Activated CD8-positive, alpha-beta memory T cell treated with anti-CD3 and anti-CD28 coated beads for 36 hours (primary cell): ENCODE data around the gene VPS50. TPM values are rescaled to one million over a fixed set of nuclear protein-coding genes. Genes with fewer than 3 reads are reported as not detected.

Experiments used
- CTCF ChIA-PET: fragments of 350-600 bp; sonication (Branson Sonifier 250); formaldehyde crosslinking; loops from one replicate; lab custom pipeline; 2021; ENCODE audit warnings: antibody characterized with exemption; lab: Charles Lee
- POLR2A ChIA-PET: fragments of 350-600 bp; sonication (Branson Sonifier 250); formaldehyde crosslinking; loops from one replicate; lab custom pipeline; 2021; ENCODE audit warnings: antibody characterized with exemption; lab: Charles Lee
- total RNA-seq, 2 experiments: library from RNA; stranded (reverse); gene quantifications; one replicate each; pipeline ENCODE4 v1.2.3, GENCODE V29; 2021

VPS50 gene
- total RNA-seq, 2 experiments from 2014 or later, result 24.7 to 26.0 TPM

DNA sequence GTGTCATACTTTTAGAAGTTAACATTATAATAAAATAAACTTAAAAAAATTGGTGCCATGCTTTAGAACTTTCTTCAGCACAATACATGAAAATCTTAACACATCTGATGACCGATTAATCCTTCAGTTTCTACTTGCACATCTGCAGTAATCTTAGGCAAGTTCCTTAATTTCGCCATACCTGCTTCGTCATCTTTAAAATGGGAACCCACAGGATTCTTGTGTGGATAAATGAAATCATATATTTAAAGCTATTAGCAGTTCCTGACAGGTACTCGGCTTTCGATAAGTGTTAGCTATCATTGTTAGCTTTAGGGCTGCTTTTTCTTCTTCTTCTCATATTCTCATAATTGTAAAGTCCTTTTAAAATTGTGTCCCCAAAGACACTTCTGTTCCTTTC is 907 bp upstream of the VPS50 start:
- CTCF ChIA-PET, result interaction anchor here (1.3 to 1.6 kb wide), 2 partner anchors 15 to 320 kb away, joined by 3 read pairs; no protein-coding TSS in a partner anchor
- POLR2A ChIA-PET, result interaction anchor here (0.9 kb wide), 1 partner anchor 10 kb away, joined by 5 read pairs; no protein-coding TSS in a partner anchor

DNA sequence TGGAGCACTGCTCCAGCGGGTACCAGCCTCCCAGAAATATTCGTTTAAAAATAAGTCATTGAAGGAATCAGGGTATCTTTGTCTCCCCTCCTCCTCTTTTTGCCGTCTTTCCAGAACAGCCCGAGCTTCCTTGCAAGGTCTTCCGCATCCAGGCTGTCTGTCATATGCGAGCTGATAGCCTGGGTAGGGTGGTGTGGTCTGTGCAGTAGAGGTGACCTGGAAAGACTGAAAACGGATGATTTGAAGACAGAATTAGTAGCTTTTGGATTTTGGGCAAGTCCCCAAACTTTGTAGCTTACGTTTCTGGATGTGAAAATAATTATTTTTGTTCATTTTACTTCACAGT is 480 bp downstream of the VPS50 start:
- POLR2A ChIA-PET, result no interaction called here

GRCh38 chr7:93235541-93235940 is 3.4 kb downstream of the VPS50 start:
- ChIA-PET POLR2A (interaction anchor here (0.6 kb wide), 1 partner anchor 12 kb away, joined by 3 read pairs; no protein-coding TSS in a partner anchor), CTCF (no interaction called here)

More for the DNA sequence above, 480 bp downstream of the VPS50 start:
- CTCF ChIA-PET, result interaction anchor here (1.1 kb wide), 1 partner anchor 115 kb away, joined by 4 read pairs; the partner anchor contains the start of gene SAMD9

DNA sequence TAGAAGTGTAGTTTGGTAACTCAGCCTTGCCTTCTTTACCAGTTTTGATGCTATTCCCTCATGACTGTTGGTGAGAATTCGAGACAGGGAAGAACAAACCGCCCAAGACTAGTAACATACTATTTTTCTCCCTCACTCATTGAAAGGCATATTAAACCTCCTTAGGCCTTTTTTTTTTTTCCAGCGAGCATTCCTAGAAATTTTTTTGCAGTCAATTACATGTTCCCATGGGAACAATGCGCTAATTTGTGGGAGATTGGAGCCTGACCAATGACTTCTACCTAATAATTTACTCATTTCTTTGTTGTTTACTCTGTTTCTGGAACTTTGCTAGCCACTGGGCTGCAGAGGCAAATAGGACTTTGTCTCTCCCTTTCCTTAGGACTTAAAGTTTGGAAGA is 6.0 kb downstream of the VPS50 start:
- CTCF ChIA-PET, result no interaction called here
- POLR2A ChIA-PET, result no interaction called here

DNA sequence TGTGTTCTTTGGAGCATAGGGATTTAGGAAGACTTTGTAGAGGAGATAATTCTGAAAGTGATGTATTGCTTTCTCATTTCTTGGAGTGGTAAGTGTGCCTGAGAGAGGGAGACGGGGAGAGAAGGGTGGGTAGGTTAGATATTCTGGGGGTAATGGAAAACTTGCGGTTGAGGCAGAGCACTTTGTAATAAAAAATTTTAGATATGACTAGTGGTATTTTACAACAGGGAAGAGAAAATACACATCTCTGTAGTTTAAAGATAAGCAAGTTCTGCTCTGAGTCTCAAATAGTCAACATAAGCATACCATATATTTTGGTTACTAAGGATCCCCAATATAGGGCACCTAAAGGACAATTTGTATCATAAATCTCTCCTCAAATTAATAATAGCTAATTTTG is 6.6 kb downstream of the VPS50 start:
- CTCF ChIA-PET, result no interaction called here
- POLR2A ChIA-PET, result no interaction called here

GRCh38 chr7:93239824-93240223 is 7.7 kb downstream of the VPS50 start:
- ChIA-PET CTCF (no interaction called here), POLR2A (interaction anchor here (1.9 kb wide), 1 partner anchor 8 kb away, joined by 5 read pairs; no protein-coding TSS in a partner anchor)

- POLR2A ChIA-PET, result no interaction called here
- CTCF ChIA-PET, result no interaction called here
Measured at GRCh38 chr7:93242106-93242505, 9.9 kb downstream of the VPS50 start.

DNA sequence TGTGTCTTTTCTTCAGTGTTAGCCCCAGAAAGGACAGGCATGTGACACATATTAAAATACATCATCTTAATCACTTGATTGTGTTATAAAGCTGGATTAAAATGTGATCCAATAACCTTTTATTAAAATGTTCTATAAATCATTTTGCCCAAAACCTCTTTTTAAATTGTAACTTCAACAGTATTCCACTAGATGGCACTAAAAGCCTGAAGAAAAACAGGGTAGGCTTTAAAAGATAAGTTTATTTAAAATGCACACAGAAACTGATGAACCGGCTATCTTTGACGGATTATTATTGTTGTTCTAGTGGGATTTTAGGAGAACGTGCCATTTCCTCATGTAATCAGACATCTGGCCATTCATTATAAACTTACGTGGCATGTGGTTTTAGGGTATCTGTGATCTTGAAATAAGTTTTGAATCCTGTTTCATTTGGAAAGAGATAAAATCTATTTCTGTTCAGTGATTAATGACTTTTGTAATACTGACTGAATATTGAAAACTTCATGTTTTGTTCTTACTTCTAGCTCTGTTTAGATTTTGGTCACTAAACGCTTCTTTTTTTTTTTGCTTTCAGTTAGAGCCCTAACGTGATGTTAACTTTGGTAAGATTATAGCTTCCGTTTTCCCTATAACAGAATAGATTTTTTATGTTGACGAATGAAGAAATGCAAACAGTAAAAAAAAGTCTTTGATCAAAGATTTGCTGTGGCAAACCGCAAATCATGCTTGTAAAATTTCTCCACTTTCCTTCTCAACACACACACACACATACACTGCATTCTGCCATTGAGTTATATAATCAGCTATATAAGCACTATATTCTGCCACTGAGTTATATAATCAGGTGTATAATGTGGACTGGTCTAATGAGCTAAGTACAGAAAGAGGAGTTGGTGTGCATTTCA is 13.6 kb downstream of the VPS50 start:
- ChIA-PET CTCF (interaction anchor here (0.7 to 1.3 kb wide), 2 partner anchors 11 to 183 kb away, joined by 3 read pairs; no protein-coding TSS in a partner anchor), POLR2A (no interaction called here)

GRCh38 chr7:93249491-93250148 is 17.5 kb downstream of the VPS50 start:
- POLR2A ChIA-PET, result no interaction called here
- CTCF ChIA-PET, result no interaction called here

GRCh38 chr7:93258661-93259060 is 26.5 kb downstream of the VPS50 start:
- CTCF ChIA-PET, result no interaction called here
- POLR2A ChIA-PET, result no interaction called here

- ChIA-PET CTCF (no interaction called here), POLR2A (no interaction called here)
Measured at GRCh38 chr7:93262535-93262934, 30.4 kb downstream of the VPS50 start.

GRCh38 chr7:93265220-93265619 is 33.1 kb downstream of the VPS50 start:
- ChIA-PET CTCF (interaction anchor here (1.2 kb wide), 1 partner anchor 14 kb away, joined by 3 read pairs; no protein-coding TSS in a partner anchor), POLR2A (no interaction called here)

- POLR2A ChIA-PET, result no interaction called here
- CTCF ChIA-PET, result no interaction called here
Measured at GRCh38 chr7:93279541-93279940, 47.4 kb downstream of the VPS50 start.

GRCh38 chr7:93284908-93285307 is 52.7 kb downstream of the VPS50 start:
- ChIA-PET POLR2A (no interaction called here), CTCF (no interaction called here)

DNA sequence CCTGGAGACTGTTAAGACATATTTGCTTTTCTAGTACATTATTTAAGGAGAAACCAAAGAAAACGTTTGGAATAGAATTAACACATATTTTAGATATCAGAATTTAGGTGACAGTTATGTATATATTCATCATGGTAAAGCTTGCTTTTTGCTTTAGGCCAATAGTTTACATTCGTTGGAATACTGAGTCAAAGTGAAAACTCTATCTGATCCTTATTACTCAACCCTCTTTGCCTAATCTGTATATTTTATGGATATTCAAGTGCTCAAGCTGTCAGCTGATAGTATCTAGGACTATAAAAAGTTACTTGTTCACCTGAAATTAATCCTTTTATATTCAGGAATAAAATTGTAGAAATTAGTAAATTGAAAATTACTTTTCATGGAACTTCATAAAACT is 61.1 kb downstream of the VPS50 start:
- ChIA-PET POLR2A (no interaction called here), CTCF (no interaction called here)

GRCh38 chr7:93298206-93298605 is 66.0 kb downstream of the VPS50 start:
- POLR2A ChIA-PET, result no interaction called here
- CTCF ChIA-PET, result no interaction called here

GRCh38 chr7:93298671-93299070 is 66.5 kb downstream of the VPS50 start:
- ChIA-PET POLR2A (no interaction called here), CTCF (no interaction called here)

DNA sequence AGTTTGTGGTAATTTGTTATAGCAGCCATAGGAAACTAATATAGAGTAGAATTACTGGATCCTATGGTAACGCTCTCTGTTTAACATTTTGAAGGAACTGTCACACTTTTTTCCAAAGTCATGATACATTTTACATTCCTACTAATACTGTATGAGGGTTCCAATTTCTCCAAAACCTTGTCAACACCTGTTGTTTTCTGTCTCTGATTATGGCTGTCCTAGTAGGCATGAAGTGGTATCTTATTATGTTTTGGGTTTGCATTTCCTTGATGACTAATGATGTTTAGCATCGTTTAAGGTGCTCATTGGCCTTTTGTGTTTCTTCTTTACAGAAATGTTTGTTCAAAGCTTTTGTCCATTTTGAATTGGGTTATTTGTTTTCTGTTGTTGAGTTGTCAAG is 69.6 kb downstream of the VPS50 start:
- ChIA-PET CTCF (no interaction called here), POLR2A (no interaction called here)

DNA sequence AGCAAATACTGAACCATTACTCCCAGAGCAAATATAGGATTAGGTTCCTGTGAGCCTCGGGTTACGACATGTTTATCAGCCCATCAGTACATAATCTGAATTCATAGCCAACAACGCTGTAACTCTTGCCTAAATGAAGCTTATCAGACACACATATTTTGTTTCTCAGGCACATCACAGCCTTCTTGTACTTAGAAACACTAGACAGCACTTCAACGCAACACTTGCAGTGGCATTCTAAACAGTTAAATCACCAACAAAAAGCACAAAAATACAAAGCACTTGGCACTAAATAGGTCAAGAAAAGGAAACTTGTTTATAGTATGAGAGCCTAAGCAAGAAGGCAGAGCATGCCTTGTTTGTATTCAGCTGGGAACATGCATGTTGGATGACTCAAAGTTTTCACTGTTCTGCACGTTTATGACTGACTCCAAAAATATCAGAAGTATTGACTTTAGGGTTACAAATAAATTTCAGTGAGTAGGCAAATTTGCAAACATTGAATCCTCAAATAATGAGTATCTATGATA is 75.0 kb downstream of the VPS50 start:
- CTCF ChIA-PET, result no interaction called here
- POLR2A ChIA-PET, result no interaction called here

DNA sequence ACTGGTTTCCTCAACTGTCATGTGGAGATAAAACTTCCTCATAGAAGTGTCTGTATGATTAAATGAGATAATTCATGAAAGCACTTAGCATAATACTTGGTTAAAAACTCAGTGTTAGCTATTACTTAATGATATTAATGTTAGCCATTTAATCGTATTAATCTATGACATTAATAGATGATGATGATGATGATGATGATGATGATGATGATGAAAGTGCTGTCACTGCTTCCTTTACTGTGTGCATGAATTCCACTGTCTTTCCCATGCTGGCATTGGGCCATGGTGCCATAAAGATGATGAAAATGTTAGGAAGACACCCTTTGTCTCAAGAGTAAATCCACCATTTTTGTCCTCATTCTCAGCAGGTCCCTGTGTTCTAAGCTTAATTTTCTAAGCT is 75.8 kb downstream of the VPS50 start:
- POLR2A ChIA-PET, result no interaction called here
- CTCF ChIA-PET, result no interaction called here
